Activated CD8-positive, alpha-beta memory T cell treated with anti-CD3 and anti-CD28 coated beads for 1 hour (primary cell): Measurements from ENCODE around the gene AKIP1.
"Not testable (repeated sequence)": the region's sequence is repeated elsewhere in the genome, so short reads cannot be mapped to it uniquely, and the experiment has no call there.

ENCODE experiments used
- DNase-seq, 2 donors: peaks; one replicate each; pipeline ENCODE4 v3.0.0-alpha.2; 2020; ENCODE audit warnings: low read depth in 1 of 2; ENCODE audit errors: extremely low read depth in 1 of 2

AKIP1 gene, protein sequence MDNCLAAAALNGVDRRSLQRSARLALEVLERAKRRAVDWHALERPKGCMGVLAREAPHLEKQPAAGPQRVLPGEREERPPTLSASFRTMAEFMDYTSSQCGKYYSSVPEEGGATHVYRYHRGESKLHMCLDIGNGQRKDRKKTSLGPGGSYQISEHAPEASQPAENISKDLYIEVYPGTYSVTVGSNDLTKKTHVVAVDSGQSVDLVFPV

GRCh38 chr11:8911029-8911823 lies at the start of gene AKIP1:
AKIP1 (plus strand) TSS chr11:8911189; CDS start chr11:8911450, 261 bp downstream.
- DNase-seq = peak; percentile 52 to 66

GRCh38 chr11:8863838-8864237 lies 47.2 kb upstream of the AKIP1 start:
- DNase-seq = no peak

DNA sequence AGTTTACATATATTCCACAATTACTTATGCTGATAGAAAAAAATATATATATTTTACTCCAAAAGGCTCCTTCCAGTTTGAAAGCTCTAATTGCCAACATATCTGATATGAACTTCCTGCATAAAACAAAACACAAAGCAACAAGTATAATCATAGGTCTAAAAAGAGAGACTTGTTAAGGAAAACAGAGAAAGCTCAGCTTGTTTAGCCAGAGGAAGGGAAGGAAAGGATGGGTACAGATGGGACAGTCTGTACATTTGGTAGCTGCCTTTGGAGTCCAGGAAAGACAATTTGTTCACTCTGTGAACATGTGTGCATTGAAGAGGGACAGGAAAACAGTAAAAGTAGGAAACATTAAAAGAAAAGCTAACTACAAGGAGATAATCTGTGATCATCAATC lies 45.7 kb upstream of the AKIP1 start:
- no peak for DNase-seq

- DNase-seq = no peak
Observed at GRCh38 chr11:8867035-8867434, 44.0 kb upstream of the AKIP1 start.

- no peak for DNase-seq
Observed at GRCh38 chr11:8867931-8868631, 42.9 kb upstream of the AKIP1 start.

- no peak for DNase-seq
Observed at GRCh38 chr11:8870411-8871170, 40.4 kb upstream of the AKIP1 start.

DNA sequence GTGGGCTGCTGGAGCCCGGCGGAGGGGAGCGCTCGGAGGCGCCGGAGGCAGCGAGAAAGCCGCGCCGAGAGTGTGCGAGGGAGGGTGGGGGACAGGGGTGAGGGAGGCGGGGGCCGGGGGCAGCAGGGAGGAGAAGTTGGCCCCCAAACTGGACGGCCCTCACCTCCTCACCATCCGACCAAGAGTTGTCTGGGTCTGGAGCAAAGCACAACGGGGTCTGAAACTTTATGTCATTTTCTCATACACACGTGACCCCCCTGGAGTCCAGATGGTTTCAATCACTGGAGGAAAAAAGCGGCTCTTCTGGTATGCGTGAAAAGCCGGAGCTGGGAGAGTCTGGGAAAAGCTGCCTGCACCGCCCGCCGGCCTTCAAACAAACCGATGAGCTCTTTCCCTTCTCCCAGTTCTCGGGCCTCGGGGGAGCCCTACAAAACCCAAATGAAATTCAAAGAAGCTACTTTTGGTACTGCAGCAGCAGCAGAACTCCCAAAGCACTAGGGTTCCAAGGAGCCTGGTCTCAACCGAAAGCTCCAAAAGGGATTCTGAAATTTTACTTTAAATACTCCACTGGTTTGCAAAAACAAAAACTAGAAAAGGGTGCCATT lies 39.7 kb upstream of the AKIP1 start:
- no peak for DNase-seq

GRCh38 chr11:8871962-8872361 lies 39.0 kb upstream of the AKIP1 start:
- no peak for DNase-seq

DNA sequence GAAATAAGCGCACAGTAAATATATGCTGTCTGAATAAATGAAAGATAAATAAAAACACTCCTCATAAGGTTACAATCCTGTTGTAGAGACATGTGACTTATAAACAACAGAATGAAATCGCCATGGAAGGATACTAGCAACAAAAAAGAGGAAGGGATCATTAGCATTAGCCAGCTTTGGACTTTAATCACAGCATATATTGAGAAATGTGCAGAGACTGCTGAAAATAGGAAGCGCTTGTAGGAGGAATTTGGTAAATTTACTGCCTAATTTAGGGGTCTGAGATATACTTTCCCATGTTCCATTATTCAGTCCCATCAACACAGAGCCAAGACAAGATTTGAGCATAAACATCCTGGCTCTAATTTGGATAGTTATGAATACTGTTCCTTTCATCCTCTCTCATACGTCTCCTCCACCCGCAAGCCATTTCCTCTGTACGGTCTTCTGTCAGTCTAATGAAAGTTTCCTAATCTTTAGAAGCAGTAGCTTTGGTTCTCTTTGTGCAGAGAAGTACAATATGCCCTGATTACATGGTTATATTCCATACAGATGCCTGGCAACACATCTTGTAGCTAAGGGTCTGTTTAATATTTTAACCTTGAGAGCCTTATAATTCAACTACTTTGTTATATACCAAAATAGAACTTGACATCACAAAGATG lies 37.1 kb upstream of the AKIP1 start:
- no peak for DNase-seq

DNA sequence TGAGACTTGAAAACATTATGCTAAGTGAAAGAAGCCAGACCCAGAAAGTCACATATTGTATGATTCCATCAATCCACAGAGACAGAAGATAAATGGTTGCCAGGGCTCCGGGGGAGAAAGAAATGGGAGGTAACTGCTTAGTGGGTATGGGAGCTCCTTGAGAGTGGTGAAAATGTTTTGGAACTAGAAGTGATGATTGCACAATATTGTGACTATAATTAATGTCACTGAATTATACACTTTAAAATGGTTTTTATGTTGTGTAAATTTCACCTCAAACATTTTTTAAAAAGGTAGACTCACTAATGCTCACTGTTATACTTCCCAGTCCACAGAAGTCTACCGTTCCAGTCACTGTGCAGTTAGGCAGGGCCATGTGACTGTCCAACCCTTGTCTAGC lies 32.2 kb upstream of the AKIP1 start:
- DNase-seq = no peak

GRCh38 chr11:8881585-8881984 lies 29.4 kb upstream of the AKIP1 start:
- DNase-seq = not testable (repeated sequence)

DNA sequence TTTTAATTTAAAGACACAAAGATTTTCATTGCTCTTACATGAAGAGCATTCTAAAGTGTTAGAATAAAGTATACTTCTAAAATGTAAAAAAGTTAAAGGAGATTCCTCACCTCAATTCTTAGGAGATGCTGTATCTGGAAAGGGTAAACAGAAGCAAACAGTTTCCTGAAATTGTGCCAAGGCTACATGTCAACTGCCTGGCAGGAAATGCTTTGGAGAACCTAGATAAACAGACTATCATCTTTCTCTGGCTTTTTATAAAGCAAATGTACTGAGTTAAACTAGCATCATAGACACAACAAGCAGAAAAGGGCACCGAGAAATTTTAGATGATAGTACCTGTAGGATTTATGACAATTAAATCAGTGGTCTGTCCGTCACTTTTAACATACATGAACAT lies 24.7 kb upstream of the AKIP1 start:
- no peak for DNase-seq

- not testable (repeated sequence) for DNase-seq
Observed at GRCh38 chr11:8891185-8891584, 19.8 kb upstream of the AKIP1 start.

- DNase-seq = no peak
Observed at GRCh38 chr11:8899119-8899753, 11.8 kb upstream of the AKIP1 start.

- no peak for DNase-seq
Observed at GRCh38 chr11:8905528-8906165, 5.3 kb upstream of the AKIP1 start.

GRCh38 chr11:8907116-8907515 lies 3.9 kb upstream of the AKIP1 start:
- DNase-seq = no peak

GRCh38 chr11:8908099-8908498 lies 2.9 kb upstream of the AKIP1 start:
- DNase-seq = no peak

- DNase-seq = peak in 1 of 2 donors; percentile 0
Observed at GRCh38 chr11:8910649-8911026, 351 bp upstream of the AKIP1 start.

DNA sequence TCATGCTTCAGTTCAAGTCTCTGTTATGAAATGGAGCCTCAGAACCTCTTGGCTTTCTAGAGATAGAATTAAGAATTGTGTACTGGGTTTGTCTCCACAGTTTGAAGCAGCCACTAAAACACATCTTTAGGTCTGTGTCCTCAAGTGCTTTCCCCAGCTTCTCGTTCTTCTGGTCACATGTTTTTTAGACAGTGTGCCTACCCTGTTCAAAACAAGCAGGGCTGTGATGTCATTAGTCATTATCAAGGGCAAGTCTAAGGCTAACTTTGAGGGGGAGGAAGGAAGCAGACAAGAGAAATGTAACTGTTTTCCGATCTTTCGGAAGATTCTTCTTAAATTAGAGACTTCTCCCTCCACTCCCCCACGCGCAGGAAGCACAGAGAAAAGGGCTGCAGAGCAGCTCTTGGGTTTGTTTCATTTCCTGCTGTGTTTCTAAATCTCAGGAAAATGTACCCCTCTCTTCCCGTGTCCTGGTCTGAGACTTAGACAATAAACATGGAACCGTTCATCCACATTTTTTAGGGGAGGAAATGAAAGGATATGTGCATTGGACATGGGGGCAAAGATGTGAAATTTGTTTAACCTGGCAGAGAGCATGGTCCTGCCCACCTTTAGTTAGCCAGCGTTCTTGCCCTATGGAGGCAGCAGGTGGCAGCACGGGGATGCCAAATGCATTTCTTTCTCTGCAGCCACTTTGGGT lies 3.1 kb downstream of the AKIP1 start:
- DNase-seq = peak; percentile 7 to 20
